ENCODE data around the gene ATP6V1F.
"Not testable (repeated sequence)": the region's sequence is repeated elsewhere in the genome, so short reads cannot be mapped to it uniquely, and the experiment has no call there.

The ATP6V1F gene

GRCh38 chr7:128894101-128894440, 31.4 kb downstream of the ATP6V1F start:
- in situ Hi-C loops (cut with MboI; ENCODE audit: low sequenced_read_pairs), result no loop called here

GRCh38 chr7:128895320-128895719, 32.7 kb downstream of the ATP6V1F start:
- in situ Hi-C loops (cut with MboI; ENCODE audit: low sequenced_read_pairs), result no loop called here

- in situ Hi-C loops (cut with MboI; ENCODE audit: low sequenced_read_pairs), result no loop called here
Observed at GRCh38 chr7:128899392-128899791, 36.7 kb downstream of the ATP6V1F start.

- in situ Hi-C loops (cut with MboI; ENCODE audit: low sequenced_read_pairs), result no loop called here
Observed at GRCh38 chr7:128900237-128900636, 37.6 kb downstream of the ATP6V1F start.

- in situ Hi-C loops (cut with MboI; ENCODE audit: low sequenced_read_pairs), result no loop called here
Observed at GRCh38 chr7:128902761-128903585, 40.3 kb downstream of the ATP6V1F start.

- in situ Hi-C loops (cut with MboI; ENCODE audit: low sequenced_read_pairs), result no loop called here
Observed at GRCh38 chr7:128903621-128904361, 41.1 kb downstream of the ATP6V1F start.

GRCh38 chr7:128904381-128905197, 41.9 kb downstream of the ATP6V1F start:
- in situ Hi-C loops (cut with MboI; ENCODE audit: low sequenced_read_pairs), result no loop called here

GRCh38 chr7:128906001-128906765, 43.5 kb downstream of the ATP6V1F start:
- in situ Hi-C loops (cut with MboI; ENCODE audit: low sequenced_read_pairs), result no loop called here

GRCh38 chr7:128906766-128907559, 44.3 kb downstream of the ATP6V1F start:
- in situ Hi-C loops (cut with MboI; ENCODE audit: low sequenced_read_pairs), result no loop called here

- in situ Hi-C loops (cut with MboI; ENCODE audit: low sequenced_read_pairs), result no loop called here
Observed at GRCh38 chr7:128908750-128909624, 46.3 kb downstream of the ATP6V1F start.

- in situ Hi-C loops (cut with MboI; ENCODE audit: low sequenced_read_pairs), result no loop called here
Observed at GRCh38 chr7:128909625-128910568, 47.2 kb downstream of the ATP6V1F start.

- in situ Hi-C loops (cut with MboI; ENCODE audit: low sequenced_read_pairs), result no loop called here
Observed at GRCh38 chr7:128910569-128910945, 47.9 kb downstream of the ATP6V1F start, which contains the start of gene KCP. TSS of gene KCP (minus strand) at chr7:128910709. CDS start at chr7:128910676, 33 bp downstream.

- in situ Hi-C loops (cut with MboI; ENCODE audit: low sequenced_read_pairs), result no loop called here
Observed at GRCh38 chr7:128911423-128912031, 48.9 kb downstream of the ATP6V1F start.

GRCh38 chr7:128912281-128912680, 49.6 kb downstream of the ATP6V1F start:
- in situ Hi-C loops (cut with MboI; ENCODE audit: low sequenced_read_pairs), result no loop called here

- in situ Hi-C loops (cut with MboI; ENCODE audit: low sequenced_read_pairs), result not testable (repeated sequence)
Observed at GRCh38 chr7:128912709-128913495, 50.2 kb downstream of the ATP6V1F start.

GRCh38 chr7:128913870-128914565, 51.4 kb downstream of the ATP6V1F start:
- in situ Hi-C loops (cut with MboI; ENCODE audit: low sequenced_read_pairs), result no loop called here
